Measurements from ENCODE around the gene G6PC3.

The G6PC3 gene

GRCh38 chr17:44077595-44077909 is 7.0 kb downstream of the G6PC3 start:
- TF ChIP-seq CTCF (IDR thresholded peaks at IDR 0.05; ENCODE audit: unreplicated experiment in 3 of 3), result no peak
- Mint-ChIP-seq H3K27ac (no peak overlapping the region), H3K36me3 (ENCODE audit: low read depth) (peaks cover 54% of the 10 kb centered on the region), H3K9me3 (no peaks in the 10 kb centered on the region), H3K4me1 (peaks cover 5% of the 10 kb centered on the region), H3K4me3 (no peak overlapping the region), H3K27me3 (ENCODE audit: low read depth) (peaks cover 1% of the 10 kb centered on the region)

- no peaks in the 10 kb centered on the region for H3K9me3 Mint-ChIP-seq
Measured at GRCh38 chr17:44078412-44078811, 7.9 kb downstream of the G6PC3 start.

GRCh38 chr17:44079877-44080821 is 9.6 kb downstream of the G6PC3 start:
- no peak for TF ChIP-seq CTCF (IDR thresholded peaks at IDR 0.05; ENCODE audit: unreplicated experiment in 3 of 3)
- H3K4me3 Mint-ChIP-seq, result no peak overlapping the region
- peak overlapping the region in 1 of 3 experiments; percentile 45 for H3K27ac Mint-ChIP-seq
- H3K9me3 Mint-ChIP-seq, result no peaks in the 10 kb centered on the region
- H3K4me1 Mint-ChIP-seq, result no peaks in the 10 kb centered on the region
- H3K36me3 Mint-ChIP-seq (ENCODE audit: low read depth), result peaks cover 62% of the 10 kb centered on the region
- peaks cover 3% of the 10 kb centered on the region for H3K27me3 Mint-ChIP-seq (ENCODE audit: low read depth)

More at GRCh38 chr17:44078412-44078811, 7.9 kb downstream of the G6PC3 start:
- Mint-ChIP-seq H3K36me3 (ENCODE audit: low read depth) (peaks cover 60% of the 10 kb centered on the region), H3K27me3 (ENCODE audit: low read depth) (peaks cover 3% of the 10 kb centered on the region), H3K27ac (no peak overlapping the region), H3K4me3 (no peak overlapping the region), H3K4me1 (no peaks in the 10 kb centered on the region)
- no peak for TF ChIP-seq CTCF (IDR thresholded peaks at IDR 0.05; ENCODE audit: unreplicated experiment in 3 of 3)

GRCh38 chr17:44081681-44082080 is 11.1 kb downstream of the G6PC3 start:
- Mint-ChIP-seq H3K27ac (no peak overlapping the region), H3K4me3 (no peak overlapping the region), H3K9me3 (no peaks in the 10 kb centered on the region), H3K27me3 (ENCODE audit: low read depth) (peaks cover 6% of the 10 kb centered on the region), H3K4me1 (peaks cover under 1% of the 10 kb centered on the region), H3K36me3 (ENCODE audit: low read depth) (peaks cover 52% of the 10 kb centered on the region)
- TF ChIP-seq CTCF (IDR thresholded peaks at IDR 0.05; ENCODE audit: unreplicated experiment in 3 of 3), result no peak

- H3K4me1 Mint-ChIP-seq, result peaks cover 7% of the 10 kb centered on the region
- peak overlapping the region in 1 of 3 experiments; percentile 32 for H3K27ac Mint-ChIP-seq
- H3K9me3 Mint-ChIP-seq, result no peaks in the 10 kb centered on the region
- no peak overlapping the region for H3K4me3 Mint-ChIP-seq
- peaks cover 55% of the 10 kb centered on the region for H3K36me3 Mint-ChIP-seq (ENCODE audit: low read depth)
- peaks cover 6% of the 10 kb centered on the region for H3K27me3 Mint-ChIP-seq (ENCODE audit: low read depth)
- TF ChIP-seq CTCF (IDR thresholded peaks at IDR 0.05; ENCODE audit: unreplicated experiment in 3 of 3), result no peak
Measured at GRCh38 chr17:44082256-44082927, 11.9 kb downstream of the G6PC3 start.
